GM21619 (cell line): ENCODE measurements around the gene OSBPL9.

ENCODE experiments used
- ATAC-seq: cut with Tn5 transposase; IDR thresholded peaks from one replicate; pipeline ENCODE4 v1.9.1; 2021; ENCODE audit not compliant: unreplicated experiment

Gene OSBPL9, protein sequence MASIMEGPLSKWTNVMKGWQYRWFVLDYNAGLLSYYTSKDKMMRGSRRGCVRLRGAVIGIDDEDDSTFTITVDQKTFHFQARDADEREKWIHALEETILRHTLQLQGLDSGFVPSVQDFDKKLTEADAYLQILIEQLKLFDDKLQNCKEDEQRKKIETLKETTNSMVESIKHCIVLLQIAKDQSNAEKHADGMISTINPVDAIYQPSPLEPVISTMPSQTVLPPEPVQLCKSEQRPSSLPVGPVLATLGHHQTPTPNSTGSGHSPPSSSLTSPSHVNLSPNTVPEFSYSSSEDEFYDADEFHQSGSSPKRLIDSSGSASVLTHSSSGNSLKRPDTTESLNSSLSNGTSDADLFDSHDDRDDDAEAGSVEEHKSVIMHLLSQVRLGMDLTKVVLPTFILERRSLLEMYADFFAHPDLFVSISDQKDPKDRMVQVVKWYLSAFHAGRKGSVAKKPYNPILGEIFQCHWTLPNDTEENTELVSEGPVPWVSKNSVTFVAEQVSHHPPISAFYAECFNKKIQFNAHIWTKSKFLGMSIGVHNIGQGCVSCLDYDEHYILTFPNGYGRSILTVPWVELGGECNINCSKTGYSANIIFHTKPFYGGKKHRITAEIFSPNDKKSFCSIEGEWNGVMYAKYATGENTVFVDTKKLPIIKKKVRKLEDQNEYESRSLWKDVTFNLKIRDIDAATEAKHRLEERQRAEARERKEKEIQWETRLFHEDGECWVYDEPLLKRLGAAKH

DNA sequence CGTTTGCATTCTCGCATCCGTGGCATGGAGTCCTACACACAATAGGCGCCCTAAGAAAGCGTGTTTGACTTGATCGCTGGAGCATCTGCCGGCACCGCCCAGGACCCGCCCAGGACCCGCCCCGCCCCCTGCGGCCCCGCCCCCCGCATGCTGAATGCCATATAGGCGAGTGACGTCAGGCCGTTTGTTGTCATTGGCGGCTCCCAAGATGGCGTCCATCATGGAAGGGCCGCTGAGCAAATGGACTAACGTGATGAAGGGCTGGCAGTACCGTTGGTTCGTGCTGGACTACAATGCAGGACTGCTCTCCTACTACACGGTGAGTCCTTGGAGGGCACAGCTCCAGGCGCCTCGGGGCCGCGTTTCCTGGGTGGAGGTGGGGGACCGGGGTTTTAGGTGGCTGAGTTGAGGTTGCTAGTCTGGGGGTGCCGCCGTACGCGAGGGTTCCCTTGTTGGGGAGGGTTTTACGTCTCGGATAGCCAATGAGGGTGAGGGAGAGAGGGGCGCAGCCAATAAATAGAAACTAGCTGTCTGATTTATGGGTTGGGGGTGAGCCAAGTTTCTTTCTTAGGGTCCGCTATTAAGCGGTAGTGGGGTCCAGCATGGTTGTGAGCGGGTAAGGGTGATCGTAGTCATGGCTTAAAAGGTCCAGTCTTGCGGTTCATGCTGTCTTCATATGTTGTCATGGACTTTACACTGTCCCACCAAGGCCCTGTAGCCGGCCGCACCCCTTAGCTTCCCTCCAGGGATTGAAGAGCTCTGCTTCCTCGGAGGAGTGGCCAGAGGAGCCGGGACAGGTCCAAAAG lies at the start of gene OSBPL9:
Gene OSBPL9 (plus strand): TSS at position 190 of the 806 bp plus-strand sequence. CDS start 19 bp downstream, at position 209.
- ATAC-seq: peak; percentile 94

DNA sequence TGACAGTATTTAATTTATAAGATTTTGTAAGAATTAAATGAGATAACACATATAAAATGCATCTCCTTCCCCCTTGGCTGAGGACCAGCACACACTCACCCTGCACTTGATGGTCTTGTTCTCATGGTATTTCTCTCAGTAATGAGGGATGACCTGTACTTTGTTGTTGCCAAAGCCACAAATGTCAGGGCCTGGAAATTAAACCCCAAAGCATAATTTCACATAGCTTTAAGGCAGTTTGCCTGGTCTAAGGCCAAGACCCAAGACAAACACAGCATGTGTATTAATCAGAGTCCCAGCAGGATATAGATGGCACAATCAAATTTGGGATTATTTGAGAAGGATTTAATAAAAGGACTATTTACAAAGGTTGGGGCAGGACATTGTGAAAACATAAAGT lies 49.2 kb upstream of the OSBPL9 start:
- no peak for ATAC-seq

DNA sequence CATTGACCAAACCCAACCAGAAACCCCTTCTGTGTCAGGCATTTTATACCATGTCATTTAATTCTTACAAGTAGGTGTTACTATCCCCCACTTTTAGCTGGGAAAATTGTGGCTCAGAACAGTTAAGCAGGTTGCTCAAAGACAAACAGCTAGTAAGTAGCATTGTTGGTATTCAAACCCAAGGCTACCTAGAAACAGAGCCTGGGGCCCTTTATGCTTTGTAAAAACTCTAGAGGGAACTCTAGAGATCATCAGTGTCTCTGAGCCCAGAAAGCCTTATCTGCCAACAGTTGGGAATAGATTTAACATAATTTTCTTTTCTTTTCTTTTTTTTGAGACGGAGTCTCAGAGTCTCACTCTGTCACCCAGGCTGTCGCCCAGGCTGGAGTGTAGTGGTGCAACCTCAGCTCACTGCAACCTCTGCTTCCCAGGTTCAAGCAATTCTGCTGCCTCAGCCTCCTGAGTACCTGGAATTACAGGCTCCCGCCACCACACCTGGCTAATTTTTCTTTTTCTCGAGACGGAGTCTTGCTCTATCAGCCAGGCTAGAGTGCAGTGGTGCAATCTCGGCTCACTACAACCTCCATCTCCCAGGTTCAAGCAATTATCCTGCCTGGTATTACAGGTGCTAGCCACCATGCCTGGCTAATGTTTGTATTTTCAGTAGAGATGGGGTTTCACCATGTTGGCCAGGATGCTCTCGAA lies 48.5 kb upstream of the OSBPL9 start:
- no peak for ATAC-seq

DNA sequence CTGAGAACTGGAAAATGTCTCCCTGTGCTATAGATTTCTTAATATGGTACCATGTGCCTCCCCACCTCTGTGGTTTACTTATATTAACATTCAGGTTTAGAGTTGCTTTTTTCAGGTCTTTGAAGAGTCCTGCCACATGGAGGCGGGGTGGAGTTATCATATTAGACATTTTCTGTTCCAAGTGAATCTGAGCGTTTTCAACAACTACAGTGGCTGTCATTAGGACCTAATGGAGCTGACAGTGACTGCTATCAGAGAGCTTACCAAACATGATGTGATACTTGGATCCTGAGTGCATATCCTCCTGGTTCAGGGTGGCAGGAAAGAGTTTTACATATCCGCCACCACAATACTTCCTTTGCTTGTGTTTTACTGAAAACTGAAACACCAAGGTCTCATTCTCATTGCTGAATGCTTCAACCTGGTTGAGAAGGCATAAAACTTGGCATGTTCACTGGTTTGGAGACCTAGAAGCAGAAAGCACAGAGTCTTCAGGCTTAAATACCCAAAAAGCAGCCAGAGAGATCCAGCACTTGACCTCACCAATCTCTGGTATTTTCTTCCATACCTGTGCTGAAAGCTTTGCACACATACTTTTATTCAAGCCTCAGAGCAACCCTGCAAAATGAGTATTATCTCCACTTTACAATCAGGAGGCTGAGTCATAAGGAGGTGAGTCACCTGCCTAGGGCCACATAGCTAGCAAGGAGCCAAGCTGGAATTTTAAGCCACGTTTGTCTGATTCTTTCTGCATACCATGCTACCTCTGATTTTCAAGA lies 47.4 kb upstream of the OSBPL9 start:
- ATAC-seq: peak; percentile 82

DNA sequence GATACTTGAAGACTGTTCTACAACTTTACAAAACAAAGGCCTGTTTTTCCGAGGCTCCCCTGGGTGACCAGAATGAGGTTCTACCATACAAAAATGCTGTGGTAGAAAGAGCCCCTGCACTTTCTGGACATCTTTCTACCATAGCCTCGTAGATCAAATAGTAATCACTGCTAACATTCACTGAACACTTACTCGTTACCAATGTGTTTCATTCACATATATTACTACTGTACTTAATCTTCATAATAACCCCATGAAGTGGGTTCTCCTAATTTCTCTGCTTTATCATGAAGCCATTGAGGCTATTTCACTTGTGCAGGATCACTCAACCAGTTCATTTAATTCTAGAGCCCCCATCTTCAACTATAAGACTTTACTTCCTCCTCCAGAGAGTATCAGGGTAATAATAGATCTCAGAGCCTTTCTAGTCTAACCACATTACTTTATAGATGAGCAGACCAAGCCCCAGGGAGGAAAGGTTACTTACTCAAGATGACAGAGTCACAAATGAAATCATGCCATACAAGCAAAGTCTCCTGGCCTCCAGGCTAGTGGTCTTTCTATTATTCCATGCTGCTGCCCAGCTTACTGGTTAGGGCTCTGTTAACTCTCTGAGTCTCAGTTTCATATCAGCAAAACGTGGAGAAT lies 46.7 kb upstream of the OSBPL9 start:
- ATAC-seq: peak; percentile 27

DNA sequence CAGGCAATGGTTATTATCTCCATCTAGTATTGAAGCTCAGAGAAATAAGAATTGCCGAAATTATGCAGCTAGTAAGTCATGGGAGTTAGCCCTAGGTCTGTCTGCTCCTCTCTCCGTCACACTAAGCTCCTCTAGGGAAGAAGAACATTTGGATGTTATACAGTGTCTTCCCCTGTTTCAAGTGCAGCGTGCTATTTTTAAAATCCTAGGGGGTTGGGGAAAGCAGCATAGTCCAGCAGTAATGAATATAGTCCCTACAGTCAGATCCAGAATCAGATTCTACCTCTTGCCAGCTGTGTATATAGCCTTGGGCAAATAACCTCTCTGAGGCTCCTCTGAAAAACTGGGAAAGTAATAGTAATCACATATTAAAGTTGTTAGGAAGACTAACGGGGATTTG lies 44.5 kb upstream of the OSBPL9 start:
- ATAC-seq: no peak

DNA sequence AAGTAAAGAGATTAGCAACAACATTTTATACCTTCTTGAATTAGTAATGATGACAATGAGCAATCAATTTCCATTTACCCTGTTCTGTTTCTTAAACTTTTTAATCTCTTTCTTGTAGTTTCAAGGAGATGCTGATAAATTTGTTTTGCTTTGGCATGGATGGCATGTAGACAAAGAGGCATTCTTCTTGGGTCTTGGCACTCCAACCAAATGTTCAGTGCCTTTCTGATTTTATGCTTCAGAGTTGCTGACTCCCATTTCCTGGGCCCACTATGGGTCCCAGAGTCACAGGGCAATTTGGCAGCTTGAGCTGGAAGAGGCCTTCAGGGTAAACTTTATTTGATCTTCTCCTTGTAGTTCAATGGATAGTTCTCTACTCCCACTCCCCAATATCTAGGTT lies 42.1 kb upstream of the OSBPL9 start:
- ATAC-seq: no peak

DNA sequence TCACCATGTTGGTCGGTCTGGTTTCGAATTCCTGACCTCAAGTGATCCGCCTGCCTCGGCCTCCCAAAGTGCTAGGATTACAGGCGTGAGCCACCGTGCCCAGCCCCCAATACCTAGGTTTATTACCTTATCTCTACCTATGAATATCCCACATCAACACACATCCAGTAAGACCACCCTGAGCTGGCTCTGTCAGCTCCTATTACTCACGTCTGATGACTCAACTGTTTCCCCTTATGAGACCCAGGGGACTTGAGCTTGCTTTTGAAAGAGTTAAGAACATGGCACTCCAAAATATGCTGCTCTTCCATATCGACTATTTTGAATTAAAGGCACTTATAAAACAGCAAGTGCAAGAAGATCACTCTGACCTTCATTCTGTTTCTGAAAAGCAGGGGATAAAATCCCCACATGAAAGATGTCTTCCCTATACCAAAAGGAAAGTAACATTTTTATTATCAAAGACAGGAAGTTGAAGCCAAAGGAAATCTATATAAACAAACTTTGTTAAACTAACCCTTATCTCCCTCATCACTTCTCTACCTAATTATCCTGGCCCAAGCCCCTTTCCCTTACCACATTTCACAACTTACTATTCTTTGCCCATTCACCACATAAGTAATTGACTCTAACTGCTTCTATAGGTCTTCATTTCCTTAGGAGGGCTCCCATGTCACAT lies 41.3 kb upstream of the OSBPL9 start:
- no peak for ATAC-seq

DNA sequence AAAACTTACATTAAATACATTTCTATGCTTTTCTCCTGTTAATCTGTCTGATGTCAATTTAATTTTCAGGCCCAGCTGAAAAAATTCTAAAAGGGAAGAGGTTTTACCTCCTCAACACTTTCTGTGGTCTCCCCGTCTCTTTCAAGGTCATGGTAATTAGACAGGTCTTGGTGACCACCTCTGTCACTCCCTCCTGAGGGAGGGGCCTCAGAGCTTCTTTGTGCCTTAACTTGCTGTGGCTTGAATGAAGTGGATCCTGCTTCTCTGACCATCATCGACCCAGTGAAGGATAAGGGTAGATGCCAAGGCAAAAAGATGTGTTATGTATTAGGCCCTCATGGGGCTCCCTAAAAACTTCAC lies 40.8 kb upstream of the OSBPL9 start:
- ATAC-seq: no peak

DNA sequence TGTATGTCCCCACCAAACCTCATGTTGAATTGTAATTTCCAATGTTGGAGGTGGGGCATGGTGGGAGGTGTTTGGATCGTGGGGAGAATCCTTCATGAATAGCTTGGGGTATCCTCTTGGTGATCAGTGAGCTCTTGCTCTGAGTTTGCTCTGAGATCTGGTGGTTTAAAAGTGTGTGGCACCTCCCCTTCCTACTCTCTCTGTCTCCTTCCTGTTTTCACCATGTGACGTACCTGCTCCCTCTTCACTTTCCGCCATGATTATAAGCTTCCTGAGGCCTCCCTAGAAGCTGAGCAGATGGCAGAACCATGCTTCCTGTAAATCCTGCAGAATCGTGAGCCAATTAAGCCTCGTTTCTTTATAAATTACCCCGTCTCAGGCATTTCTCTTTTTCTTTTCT lies 40.0 kb upstream of the OSBPL9 start:
- no peak for ATAC-seq

DNA sequence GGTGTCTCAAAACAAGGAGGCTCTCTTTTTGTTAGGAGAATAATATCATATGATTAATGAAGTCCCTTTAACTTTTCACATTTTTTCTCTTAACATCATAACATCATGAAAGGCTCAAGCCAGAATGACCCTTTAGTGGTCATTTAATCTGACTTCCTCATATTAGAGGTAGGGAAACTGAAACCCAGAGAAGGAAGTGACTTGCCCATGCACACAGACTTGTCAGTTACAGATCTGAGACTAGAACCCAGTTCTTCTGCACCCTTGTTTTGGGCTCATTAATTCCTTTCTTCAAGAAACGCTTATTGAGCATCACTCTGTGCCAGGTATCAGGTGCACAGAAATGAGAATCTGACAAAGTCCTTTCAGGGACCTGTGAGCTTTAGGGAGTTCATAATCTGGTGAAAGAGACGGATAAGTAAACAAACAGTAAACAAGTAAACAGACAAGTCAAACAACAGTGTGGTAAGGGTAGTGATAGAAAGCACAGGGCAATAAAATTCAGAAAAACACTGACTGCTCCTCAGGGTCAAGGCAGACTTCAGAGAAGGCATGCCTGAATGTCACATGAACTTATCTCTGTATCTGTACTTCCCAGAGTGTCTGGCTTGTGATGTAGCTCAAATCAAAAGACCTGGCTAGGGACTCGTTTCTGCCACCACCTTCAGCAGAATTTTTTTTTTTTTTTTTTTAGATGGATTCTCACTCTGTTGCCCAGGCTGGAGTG lies 38.3 kb upstream of the OSBPL9 start:
- ATAC-seq: peak; percentile 82

DNA sequence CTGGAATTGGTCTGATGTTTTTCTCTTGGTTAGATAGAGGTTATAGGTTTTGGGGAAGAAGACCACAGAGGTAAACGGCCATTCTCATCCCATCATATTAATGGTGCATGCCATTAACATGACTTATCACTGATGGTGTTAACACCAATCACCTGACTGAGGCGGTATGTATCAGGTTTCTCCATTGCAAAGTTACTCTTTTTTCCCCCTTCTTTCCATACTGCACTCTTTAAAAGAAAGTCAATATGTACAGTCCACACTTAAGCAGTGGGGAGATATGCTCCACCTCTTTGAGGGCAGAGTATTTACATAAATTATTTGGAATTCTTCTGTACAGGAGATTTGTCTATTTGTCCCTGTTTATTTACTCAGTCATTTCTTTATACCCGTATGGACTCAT lies 35.7 kb upstream of the OSBPL9 start:
- ATAC-seq: no peak

DNA sequence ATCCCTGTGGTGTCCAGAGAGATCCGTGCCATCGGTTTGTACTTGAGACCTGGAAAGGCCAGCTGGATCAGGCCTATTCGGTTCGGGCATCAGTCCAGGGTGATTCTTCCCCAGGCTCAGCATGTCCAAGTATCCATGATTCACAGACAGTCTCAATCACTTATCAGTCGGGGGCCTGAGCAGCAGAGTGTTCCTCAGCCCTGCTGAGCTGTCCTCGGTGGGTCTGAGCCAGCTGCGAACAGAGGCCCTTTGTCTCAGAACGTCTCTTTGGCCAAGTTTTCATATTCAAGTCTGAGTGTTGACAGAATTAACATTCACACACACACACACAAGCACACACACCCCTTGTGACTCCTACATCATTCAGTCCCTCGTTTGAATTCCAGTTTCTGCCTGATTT lies 33.4 kb upstream of the OSBPL9 start:
- no peak for ATAC-seq

DNA sequence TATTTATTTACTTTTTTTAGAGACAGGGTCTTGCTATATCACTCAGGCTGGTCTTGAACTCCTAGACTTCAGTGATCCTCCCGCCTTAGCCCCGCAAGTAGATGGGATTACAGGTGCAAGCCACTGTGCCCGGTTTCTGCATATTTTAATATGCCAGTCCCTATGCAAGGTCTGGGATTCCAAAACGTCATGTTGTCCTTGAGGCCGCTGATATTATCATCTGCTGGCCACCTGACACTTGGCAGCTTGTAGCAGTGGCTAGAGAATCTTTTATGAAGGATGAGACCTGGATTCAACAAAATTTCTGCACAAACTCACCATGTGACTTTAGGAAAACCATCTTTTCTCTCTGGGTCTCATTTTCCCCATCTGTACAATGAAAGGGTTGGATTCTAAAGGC lies 32.9 kb upstream of the OSBPL9 start:
- ATAC-seq: no peak

DNA sequence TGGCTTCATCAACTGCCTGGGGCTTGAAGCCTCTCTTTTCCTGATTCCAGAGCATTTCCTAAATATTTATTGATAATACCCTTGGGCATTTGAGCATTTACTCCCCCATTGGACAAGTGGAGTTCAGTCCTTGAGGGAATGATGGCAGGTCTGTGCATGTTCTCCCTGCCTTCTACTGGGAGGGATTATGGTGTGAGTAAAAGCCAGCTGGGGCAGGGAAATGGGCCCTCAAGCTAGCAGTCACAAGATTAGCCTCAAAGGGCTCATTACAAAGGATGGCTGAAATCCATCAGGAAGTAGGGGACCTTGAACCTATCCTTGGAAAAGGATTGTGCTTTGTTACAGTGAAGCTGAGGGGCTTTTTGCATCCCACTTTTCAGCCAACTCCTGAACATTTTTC lies 24.2 kb upstream of the OSBPL9 start:
- no peak for ATAC-seq

DNA sequence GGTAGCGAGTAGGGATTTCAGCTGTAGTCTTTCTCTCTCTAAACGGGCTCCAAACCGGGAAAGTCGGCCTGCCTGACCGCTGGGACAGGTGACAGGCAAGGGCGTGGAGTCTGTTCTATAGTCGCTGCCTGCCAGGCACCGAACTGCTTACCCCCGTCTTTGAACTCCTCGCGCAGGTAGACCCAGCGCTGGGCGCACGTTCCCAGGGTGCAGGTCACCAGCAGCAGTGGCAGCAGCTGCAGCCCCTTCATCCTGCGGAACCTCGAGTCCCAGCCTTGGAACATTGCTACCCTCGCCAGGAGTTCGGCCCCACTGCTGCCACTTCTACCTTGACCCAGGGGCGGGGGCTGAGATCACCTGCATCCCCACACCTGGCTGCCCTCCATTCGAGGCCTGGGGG lies 22.2 kb upstream of the OSBPL9 start:
- no peak for ATAC-seq

DNA sequence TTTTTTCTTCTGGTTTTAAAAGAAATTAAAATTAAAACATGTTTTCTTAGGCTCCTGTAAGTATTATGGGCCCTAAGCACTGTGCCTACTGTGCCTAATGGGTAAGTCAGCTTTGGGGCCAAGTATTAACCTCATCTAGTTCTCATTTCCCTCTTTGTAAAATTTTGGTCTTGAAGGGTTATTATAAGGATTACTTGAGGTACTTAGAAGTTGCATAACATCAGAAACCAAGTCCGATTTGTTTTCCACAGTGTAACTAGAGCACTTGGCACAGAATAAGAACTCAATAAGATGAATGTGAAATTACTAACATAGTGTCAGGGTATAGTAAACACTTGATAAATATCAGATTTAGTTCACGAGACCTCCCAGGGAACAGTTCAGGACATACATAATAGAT lies 16.4 kb upstream of the OSBPL9 start:
- ATAC-seq: no peak

DNA sequence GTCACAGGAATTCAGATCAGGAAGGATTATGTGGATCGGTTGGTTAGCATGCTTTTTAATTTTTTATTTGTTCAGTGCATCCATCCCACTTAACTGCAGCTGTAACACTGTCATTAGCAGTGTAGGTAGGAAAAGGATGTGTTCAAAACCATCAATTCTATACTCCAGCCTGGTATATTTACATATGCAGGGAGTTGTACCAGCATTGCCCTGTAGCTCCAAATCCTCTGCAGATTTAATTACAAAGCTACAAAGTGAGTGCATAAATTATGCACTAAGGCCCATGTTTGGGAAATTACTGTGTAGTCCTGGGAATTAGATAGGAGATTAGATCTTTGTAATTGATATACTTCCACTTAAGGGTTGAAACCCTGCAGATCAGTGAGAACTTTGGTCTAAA lies 15.9 kb upstream of the OSBPL9 start:
- no peak for ATAC-seq
